ENCODE measurements around the gene TIAM1.

TIAM1 gene

GRCh38 chr21:31283025-31283424 is 61.0 kb downstream of the TIAM1 start:
- DNase-seq (ENCODE audit: low spot score), result no peak

GRCh38 chr21:31282095-31282709 is 61.9 kb downstream of the TIAM1 start:
- peak; percentile 49 for DNase-seq (ENCODE audit: low spot score)

- no peak for DNase-seq (ENCODE audit: low spot score)
Measured at GRCh38 chr21:31281561-31281960, 62.5 kb downstream of the TIAM1 start.

GRCh38 chr21:31279986-31280385 is 64.1 kb downstream of the TIAM1 start:
- no peak for DNase-seq (ENCODE audit: low spot score)

GRCh38 chr21:31279214-31279613 is 64.8 kb downstream of the TIAM1 start:
- DNase-seq (ENCODE audit: low spot score), result no peak

GRCh38 chr21:31278511-31279130 is 65.4 kb downstream of the TIAM1 start:
- DNase-seq (ENCODE audit: low spot score), result no peak

- no peak for DNase-seq (ENCODE audit: low spot score)
Measured at GRCh38 chr21:31276663-31277062, 67.4 kb downstream of the TIAM1 start.

GRCh38 chr21:31275901-31276300 is 68.2 kb downstream of the TIAM1 start:
- DNase-seq (ENCODE audit: low spot score), result no peak

- no peak for DNase-seq (ENCODE audit: low spot score)
Measured at GRCh38 chr21:31273278-31273677, 70.8 kb downstream of the TIAM1 start.

- DNase-seq (ENCODE audit: low spot score), result no peak
Measured at GRCh38 chr21:31268090-31268489, 76.0 kb downstream of the TIAM1 start.

GRCh38 chr21:31267644-31268043 is 76.4 kb downstream of the TIAM1 start:
- no peak for DNase-seq (ENCODE audit: low spot score)

- no peak for DNase-seq (ENCODE audit: low spot score)
Measured at GRCh38 chr21:31266241-31266640, 77.8 kb downstream of the TIAM1 start.

GRCh38 chr21:31265366-31266013 is 78.6 kb downstream of the TIAM1 start:
- no peak for DNase-seq (ENCODE audit: low spot score)

GRCh38 chr21:31264574-31264973 is 79.5 kb downstream of the TIAM1 start:
- no peak for DNase-seq (ENCODE audit: low spot score)

GRCh38 chr21:31262728-31263127 is 81.3 kb downstream of the TIAM1 start:
- DNase-seq (ENCODE audit: low spot score), result no peak

- DNase-seq (ENCODE audit: low spot score), result no peak
Measured at GRCh38 chr21:31261759-31262158, 82.3 kb downstream of the TIAM1 start.

- DNase-seq (ENCODE audit: low spot score), result no peak
Measured at GRCh38 chr21:31260790-31261189, 83.3 kb downstream of the TIAM1 start.

GRCh38 chr21:31258073-31258472 is 86.0 kb downstream of the TIAM1 start:
- DNase-seq (ENCODE audit: low spot score), result no peak

GRCh38 chr21:31257265-31257664 is 86.8 kb downstream of the TIAM1 start:
- DNase-seq (ENCODE audit: low spot score), result no peak

GRCh38 chr21:31255896-31256295 is 88.2 kb downstream of the TIAM1 start:
- no peak for DNase-seq (ENCODE audit: low spot score)

GRCh38 chr21:31255036-31255435 is 89.0 kb downstream of the TIAM1 start:
- DNase-seq (ENCODE audit: low spot score), result no peak

GRCh38 chr21:31254131-31254530 is 89.9 kb downstream of the TIAM1 start:
- no peak for DNase-seq (ENCODE audit: low spot score)

- DNase-seq (ENCODE audit: low spot score), result no peak
Measured at GRCh38 chr21:31253684-31254083, 90.4 kb downstream of the TIAM1 start.

- DNase-seq (ENCODE audit: low spot score), result no peak
Measured at GRCh38 chr21:31252611-31253010, 91.5 kb downstream of the TIAM1 start.

Measured in kidney tubule cell (primary cell).